Brain microvascular endothelial cell (primary cell): ENCODE data around the gene AKR7A2.

Source experiments
- DNase-seq: peaks from one replicate; pipeline ENCODE4 v3.0.0-alpha.2; 2020
- H3K27ac ChIP-seq: fragments of 250-450 bp; sonication (Bioruptor Pico); 2 replicates; pipeline ENCODE4 v1.5.1; 2020; ENCODE audit warnings: mild to moderate bottlenecking, moderate library complexity
- H3K27me3 ChIP-seq: fragments of 250-450 bp; sonication (Bioruptor Pico); replicated peaks from 2 replicates; pipeline ENCODE4 v1.5.1; 2020; ENCODE audit warnings: mild to moderate bottlenecking
- H3K36me3 ChIP-seq: fragments of 250-450 bp; sonication (Bioruptor Pico); replicated peaks from 2 replicates; pipeline ENCODE4 v1.5.1; 2020; ENCODE audit warnings: mild to moderate bottlenecking
- H3K4me3 ChIP-seq: 2 replicates; pipeline ENCODE4 v1.5.1; 2011; ENCODE audit warnings: low read depth, mild to moderate bottlenecking, control low read depth, low read length, moderate library complexity
- CTCF ChIP-seq: IDR thresholded peaks from 2 replicates; pipeline ENCODE4 v1.5.1; 2011; ENCODE audit warnings: low read depth, mild to moderate bottlenecking, moderate library complexity, low read length, control low read depth, inconsistent platforms; ENCODE audit errors: missing control alignments
- in situ Hi-C: cut with HindIII; loops from 2 replicates; pipeline ENCODE4 v1.10.0; 2017; ENCODE audit warnings: low sequenced_read_pairs, low pct_ligation_motif_present

Gene AKR7A2

GRCh38 chr1:19268445-19268844 lies 43.5 kb downstream of the AKR7A2 start:
- H3K27me3 ChIP-seq, result no peaks in the 10 kb centered on the region
- no peak for TF ChIP-seq CTCF
- H3K4me3 ChIP-seq, result no peak overlapping the region
- DNase-seq, result no peak
- in situ Hi-C loops, result no loop called here
- no peaks in the 10 kb centered on the region for H3K36me3 ChIP-seq
- no peak overlapping the region for H3K27ac ChIP-seq

- Histone ChIP-seq H3K27me3 (no peaks in the 10 kb centered on the region), H3K36me3 (peaks cover 24% of the 10 kb centered on the region), H3K4me3 (no peak overlapping the region), H3K27ac (no peak overlapping the region)
- in situ Hi-C loops, result no loop called here
- TF ChIP-seq CTCF, result no peak
- no peak for DNase-seq
These were observed 49.2 kb downstream of the AKR7A2 start for GRCh38 chr1:19262744-19263143.

GRCh38 chr1:19262047-19262446 lies 49.9 kb downstream of the AKR7A2 start:
- Histone ChIP-seq H3K4me3 (no peak overlapping the region), H3K27me3 (no peaks in the 10 kb centered on the region), H3K27ac (no peak overlapping the region), H3K36me3 (peaks cover 30% of the 10 kb centered on the region)
- TF ChIP-seq CTCF, result no peak
- no peak for DNase-seq
- in situ Hi-C loops, result no loop called here

- Histone ChIP-seq H3K4me3 (no peak overlapping the region), H3K36me3 (peaks cover 35% of the 10 kb centered on the region), H3K27me3 (no peaks in the 10 kb centered on the region), H3K27ac (peak overlapping the region; percentile 52)
- TF ChIP-seq CTCF, result no peak
- peak; percentile 91 for DNase-seq
- in situ Hi-C loops, result no loop called here
These were observed 51.5 kb downstream of the AKR7A2 start for GRCh38 chr1:19260211-19261138.

GRCh38 chr1:19258353-19258752 lies 53.6 kb downstream of the AKR7A2 start:
- Histone ChIP-seq H3K27me3 (no peaks in the 10 kb centered on the region), H3K27ac (no peak overlapping the region), H3K36me3 (peaks cover 35% of the 10 kb centered on the region), H3K4me3 (no peak overlapping the region)
- no peak for DNase-seq
- in situ Hi-C loops, result no loop called here
- TF ChIP-seq CTCF, result no peak
